Measurements from ENCODE around the gene FAM114A1. TPM values are rescaled to one million over a fixed set of nuclear protein-coding genes. Genes with fewer than 3 reads are reported as not detected.

The FAM114A1 gene
- total and polyA plus RNA-seq, 2 experiments from 2014 or later, result 13.0 to 14.5 TPM

- Histone ChIP-seq H3K27me3 (ENCODE audit: insufficient read depth) (no peaks in the 10 kb centered on the region), H3K36me3 (ENCODE audit: insufficient read depth) (no peaks in the 10 kb centered on the region), H3K9me2 (ENCODE audit: insufficient read depth) (no peaks in the 10 kb centered on the region), H4K20me1 (replicated peaks; ENCODE audit: insufficient read depth) (no peaks in the 10 kb centered on the region), H3K4me2 (no peak overlapping the region), H3K79me2 (replicated peaks; ENCODE audit: insufficient read depth) (no peaks in the 10 kb centered on the region), H3F3A (replicated peaks; ENCODE audit: low read depth) (no peaks in the 10 kb centered on the region), H3K4me3 (no peak overlapping the region), H2AFZ (no peak overlapping the region), H3K27ac (ENCODE audit: low read depth) (no peak overlapping the region), H3K4me1 (ENCODE audit: insufficient read depth) (no peaks in the 10 kb centered on the region; the same call in 1 of the 2 replicates)
- no peak overlapping the region for H3K27ac Mint-ChIP-seq
- TF ChIP-seq EZH2phosphoT487 (IDR thresholded peaks at IDR 0.05; ENCODE audit: unreplicated experiment), result no peak
- no peak for TF ChIP-seq ZNF114 (CRISPR knock-in tag; IDR thresholded peaks at IDR 0.05)
- no peak for TF ChIP-seq NANOG (IDR thresholded peaks at IDR 0.05; ENCODE audit: borderline replicate concordance)
- no peak for TF ChIP-seq REST (IDR thresholded peaks at IDR 0.05; ENCODE audit: unreplicated experiment)
- no peak for TF ChIP-seq POLR2AphosphoS5 (IDR thresholded peaks at IDR 0.05; ENCODE audit: low read depth)
- TF ChIP-seq CREB1 (CRISPR knock-in tag; IDR thresholded peaks at IDR 0.05; ENCODE audit: low read depth), result no peak
- no peak for TF ChIP-seq ZNF331 (CRISPR knock-in tag; IDR thresholded peaks at IDR 0.05; ENCODE audit: low read depth)
- TF ChIP-seq, protein P1, sequence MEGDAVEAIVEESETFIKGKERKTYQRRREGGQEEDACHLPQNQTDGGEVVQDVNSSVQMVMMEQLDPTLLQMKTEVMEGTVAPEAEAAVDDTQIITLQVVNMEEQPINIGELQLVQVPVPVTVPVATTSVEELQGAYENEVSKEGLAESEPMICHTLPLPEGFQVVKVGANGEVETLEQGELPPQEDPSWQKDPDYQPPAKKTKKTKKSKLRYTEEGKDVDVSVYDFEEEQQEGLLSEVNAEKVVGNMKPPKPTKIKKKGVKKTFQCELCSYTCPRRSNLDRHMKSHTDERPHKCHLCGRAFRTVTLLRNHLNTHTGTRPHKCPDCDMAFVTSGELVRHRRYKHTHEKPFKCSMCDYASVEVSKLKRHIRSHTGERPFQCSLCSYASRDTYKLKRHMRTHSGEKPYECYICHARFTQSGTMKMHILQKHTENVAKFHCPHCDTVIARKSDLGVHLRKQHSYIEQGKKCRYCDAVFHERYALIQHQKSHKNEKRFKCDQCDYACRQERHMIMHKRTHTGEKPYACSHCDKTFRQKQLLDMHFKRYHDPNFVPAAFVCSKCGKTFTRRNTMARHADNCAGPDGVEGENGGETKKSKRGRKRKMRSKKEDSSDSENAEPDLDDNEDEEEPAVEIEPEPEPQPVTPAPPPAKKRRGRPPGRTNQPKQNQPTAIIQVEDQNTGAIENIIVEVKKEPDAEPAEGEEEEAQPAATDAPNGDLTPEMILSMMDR (conservative IDR thresholded peaks at IDR 0.05; ENCODE audit: low read depth in 2 of 2), result no peak
- DNase-seq (ENCODE audit: low spot score) (no peak), ATAC-seq (no peak)
- peaks cover 8% of the 10 kb centered on the region for H3K4me1 Mint-ChIP-seq
- no peak overlapping the region for H3K4me3 Mint-ChIP-seq
- H3K27me3 Mint-ChIP-seq (ENCODE audit: insufficient read depth, low read depth, poor library complexity), result peaks cover 4% of the 10 kb centered on the region
- H3K36me3 Mint-ChIP-seq (ENCODE audit: low read depth), result no peaks in the 10 kb centered on the region
- H3K9me3 Mint-ChIP-seq, result no peaks in the 10 kb centered on the region
Observed at GRCh38 chr4:38989487-38989886, 121.9 kb downstream of the FAM114A1 start.

GRCh38 chr4:38990241-38990640 is 122.6 kb downstream of the FAM114A1 start:
- Mint-ChIP-seq H3K27me3 (ENCODE audit: insufficient read depth, low read depth, poor library complexity) (peaks cover 4% of the 10 kb centered on the region), H3K4me3 (no peak overlapping the region), H3K4me1 (peaks cover 8% of the 10 kb centered on the region), H3K36me3 (ENCODE audit: low read depth) (no peaks in the 10 kb centered on the region), H3K27ac (no peak overlapping the region), H3K9me3 (no peaks in the 10 kb centered on the region)
- Histone ChIP-seq H3F3A (replicated peaks; ENCODE audit: low read depth) (no peaks in the 10 kb centered on the region), H3K4me1 (ENCODE audit: insufficient read depth) (no peaks in the 10 kb centered on the region; the same call in 1 of the 2 replicates), H3K9me2 (ENCODE audit: insufficient read depth) (no peaks in the 10 kb centered on the region), H3K27me3 (ENCODE audit: insufficient read depth) (no peaks in the 10 kb centered on the region), H4K20me1 (replicated peaks; ENCODE audit: insufficient read depth) (no peaks in the 10 kb centered on the region), H3K79me2 (replicated peaks; ENCODE audit: insufficient read depth) (no peaks in the 10 kb centered on the region), H3K4me3 (no peak overlapping the region), H3K36me3 (ENCODE audit: insufficient read depth) (no peaks in the 10 kb centered on the region), H3K27ac (ENCODE audit: low read depth) (no peak overlapping the region), H2AFZ (no peak overlapping the region), H3K4me2 (no peak overlapping the region)
- DNase-seq (ENCODE audit: low spot score) (no peak), ATAC-seq (no peak)
- TF ChIP-seq NANOG (IDR thresholded peaks at IDR 0.05; ENCODE audit: borderline replicate concordance) (no peak), ZNF331 (CRISPR knock-in tag; IDR thresholded peaks at IDR 0.05; ENCODE audit: low read depth) (no peak), REST (IDR thresholded peaks at IDR 0.05; ENCODE audit: unreplicated experiment) (no peak)
- TF ChIP-seq, protein P1 (conservative IDR thresholded peaks at IDR 0.05; ENCODE audit: low read depth in 2 of 2), result no peak

Data from GM23338 (cell line).